ENCODE data around the gene LAMA1.
A peak's percentile ranks its signal among the peaks of the same experiment; 100 is the strongest.

The LAMA1 gene

DNA sequence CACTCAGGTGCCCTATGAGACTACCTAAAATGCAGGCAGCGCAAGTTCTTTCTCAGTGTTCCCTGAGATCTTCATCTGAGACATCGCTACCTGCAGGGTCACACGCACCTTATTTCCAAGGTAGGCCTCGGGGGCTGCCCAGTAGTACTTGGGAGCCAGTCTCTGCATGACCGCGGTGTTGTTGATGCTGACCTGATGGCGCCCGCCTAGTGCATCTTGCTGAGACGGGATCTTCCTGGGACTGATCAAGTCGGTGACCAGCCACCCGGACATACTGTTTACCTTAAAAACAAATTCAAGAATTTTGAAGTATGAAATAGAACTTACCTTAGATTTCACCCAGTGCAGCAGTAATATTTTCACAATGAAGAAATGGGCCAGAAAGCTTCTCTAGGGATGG is 80.1 kb downstream of the LAMA1 start:
- DNase-seq = no peak

DNA sequence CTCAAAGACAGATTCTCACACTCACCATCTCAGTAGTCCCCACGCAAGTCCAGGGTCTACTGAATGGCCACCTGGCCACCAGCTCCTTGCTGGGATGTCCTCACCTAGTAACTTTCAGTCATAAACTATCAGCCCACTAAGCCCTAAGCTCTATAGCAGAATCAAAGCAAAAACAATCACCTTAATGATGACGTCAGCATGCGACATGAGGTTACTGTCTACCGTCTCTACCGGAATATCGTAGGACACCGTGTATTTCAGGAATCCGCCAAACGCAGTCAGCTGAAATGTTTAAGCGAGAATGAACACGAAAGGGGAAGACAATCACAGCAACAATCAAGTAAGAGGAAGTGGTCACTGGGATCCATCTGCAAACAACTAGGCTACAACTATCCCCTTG is 81.8 kb downstream of the LAMA1 start:
- no peak for DNase-seq

DNA sequence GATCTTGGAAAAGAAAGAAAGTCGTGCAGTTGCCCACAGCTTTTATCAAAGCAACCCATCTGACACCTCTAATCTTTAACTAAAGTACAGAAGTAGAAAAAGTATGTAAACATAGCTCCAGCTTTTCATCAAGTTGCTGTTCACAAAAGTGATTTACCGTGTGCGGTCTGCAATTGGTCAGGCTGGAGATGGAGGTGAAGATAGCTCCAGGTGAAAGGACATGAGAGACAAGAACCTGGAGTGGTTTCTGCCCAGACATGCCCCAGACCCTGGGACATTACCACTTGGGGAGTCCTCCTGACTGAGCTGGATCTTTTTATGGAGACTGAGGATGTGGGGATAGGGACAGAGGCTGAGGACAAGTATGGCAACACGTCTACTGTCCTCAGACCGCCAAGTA is 82.7 kb downstream of the LAMA1 start:
- DNase-seq = no peak

DNA sequence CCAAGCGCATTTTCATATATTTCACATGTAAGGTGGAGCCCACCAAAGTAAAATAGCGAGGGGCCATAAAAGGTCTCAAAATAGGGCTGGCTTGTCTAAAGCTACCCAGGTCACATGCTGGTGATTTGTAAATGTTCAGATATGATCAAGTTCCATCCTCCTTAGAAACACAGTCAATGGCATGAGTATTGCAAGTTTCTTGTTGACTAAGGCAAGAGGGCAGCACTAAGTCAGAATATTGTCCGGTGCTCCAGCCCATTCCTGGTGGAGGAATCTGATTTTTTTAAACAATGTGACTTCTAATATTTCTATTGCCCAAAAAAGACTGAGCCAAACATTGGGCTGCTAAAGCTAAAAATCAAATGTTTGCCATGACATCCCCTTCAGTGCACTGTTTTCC is 85.1 kb downstream of the LAMA1 start:
- DNase-seq = no peak

DNA sequence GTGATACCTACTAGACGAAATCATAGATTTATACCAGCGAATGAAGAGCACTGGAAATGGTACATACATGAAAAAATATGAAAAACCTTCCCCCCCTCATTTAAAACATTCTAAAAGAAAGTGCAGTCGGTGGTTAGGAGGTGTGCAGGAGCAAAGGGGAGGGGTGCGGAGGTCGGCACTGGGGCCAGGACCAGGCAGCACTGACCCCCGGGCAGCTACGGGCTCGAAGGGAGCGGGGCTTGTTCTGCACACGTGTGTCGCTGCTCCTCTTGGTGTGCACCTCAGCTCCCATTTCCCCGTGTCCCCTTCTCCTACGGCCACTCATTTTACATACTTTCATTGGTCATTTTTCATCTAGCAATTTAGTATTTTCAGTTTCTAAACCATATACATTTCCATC is 89.0 kb downstream of the LAMA1 start:
- DNase-seq = no peak

DNA sequence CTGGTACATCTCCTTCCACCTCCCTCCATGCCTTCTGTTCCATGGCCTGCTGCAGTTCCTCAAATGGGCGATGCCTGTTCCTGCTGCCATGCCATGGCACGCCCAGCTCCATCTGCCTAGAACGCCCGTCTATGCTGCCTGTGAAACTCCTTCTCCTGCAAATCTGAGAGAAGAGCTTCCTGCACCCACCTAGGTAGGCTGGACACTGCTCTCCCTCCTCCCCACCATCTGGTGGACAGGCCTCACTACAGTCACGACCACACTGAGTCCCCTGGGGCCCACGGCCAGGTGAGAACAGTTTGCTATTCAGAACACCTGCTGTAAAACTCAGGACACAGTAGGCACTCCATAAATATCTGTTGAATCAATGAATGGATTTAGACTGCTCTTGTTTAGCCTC is 92.4 kb downstream of the LAMA1 start:
- DNase-seq = no peak

DNA sequence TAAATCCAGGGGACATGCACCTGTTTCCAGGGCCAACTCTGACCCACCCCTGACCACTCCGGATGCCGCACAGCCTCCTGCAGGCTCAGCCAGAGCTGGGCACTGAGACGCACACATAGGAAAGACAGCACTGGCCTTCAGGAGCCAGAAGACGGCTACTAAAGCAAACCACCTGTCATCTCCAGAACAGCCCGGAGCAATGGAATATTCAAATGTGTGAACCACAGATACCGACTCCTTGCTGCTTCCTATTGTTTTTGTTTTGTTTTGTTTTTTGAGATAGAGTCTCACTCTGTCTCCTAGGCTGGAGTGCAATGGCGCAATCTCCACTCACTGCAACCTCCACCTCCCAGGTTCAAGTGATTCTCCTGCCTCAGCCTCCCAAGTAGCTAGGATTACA is 94.0 kb downstream of the LAMA1 start:
- no peak for DNase-seq

DNA sequence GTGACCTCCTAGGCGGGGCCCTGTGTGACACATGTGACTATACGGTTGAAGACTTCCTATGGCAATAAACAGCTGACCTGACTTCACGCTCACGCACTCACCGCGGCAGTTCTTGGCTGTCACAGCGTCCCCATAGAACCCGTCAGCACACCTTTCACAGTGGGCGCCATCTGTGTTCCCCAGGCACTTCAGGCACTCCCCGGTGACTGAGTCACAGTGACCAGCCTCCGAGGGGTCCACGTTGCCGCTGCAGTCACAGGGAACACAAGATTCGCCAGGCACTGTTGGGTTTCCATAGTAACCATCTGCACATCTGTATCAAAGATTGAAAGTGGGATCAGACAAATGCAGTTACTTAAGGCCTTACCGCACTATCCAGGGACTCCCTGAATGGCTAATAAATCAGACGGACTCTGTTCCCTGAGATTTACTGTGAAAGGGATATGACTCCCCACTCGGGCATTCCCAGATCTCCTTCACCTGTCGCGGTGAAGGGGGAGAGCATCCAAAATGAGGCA is 94.5 kb downstream of the LAMA1 start:
- DNase-seq = no peak

DNA sequence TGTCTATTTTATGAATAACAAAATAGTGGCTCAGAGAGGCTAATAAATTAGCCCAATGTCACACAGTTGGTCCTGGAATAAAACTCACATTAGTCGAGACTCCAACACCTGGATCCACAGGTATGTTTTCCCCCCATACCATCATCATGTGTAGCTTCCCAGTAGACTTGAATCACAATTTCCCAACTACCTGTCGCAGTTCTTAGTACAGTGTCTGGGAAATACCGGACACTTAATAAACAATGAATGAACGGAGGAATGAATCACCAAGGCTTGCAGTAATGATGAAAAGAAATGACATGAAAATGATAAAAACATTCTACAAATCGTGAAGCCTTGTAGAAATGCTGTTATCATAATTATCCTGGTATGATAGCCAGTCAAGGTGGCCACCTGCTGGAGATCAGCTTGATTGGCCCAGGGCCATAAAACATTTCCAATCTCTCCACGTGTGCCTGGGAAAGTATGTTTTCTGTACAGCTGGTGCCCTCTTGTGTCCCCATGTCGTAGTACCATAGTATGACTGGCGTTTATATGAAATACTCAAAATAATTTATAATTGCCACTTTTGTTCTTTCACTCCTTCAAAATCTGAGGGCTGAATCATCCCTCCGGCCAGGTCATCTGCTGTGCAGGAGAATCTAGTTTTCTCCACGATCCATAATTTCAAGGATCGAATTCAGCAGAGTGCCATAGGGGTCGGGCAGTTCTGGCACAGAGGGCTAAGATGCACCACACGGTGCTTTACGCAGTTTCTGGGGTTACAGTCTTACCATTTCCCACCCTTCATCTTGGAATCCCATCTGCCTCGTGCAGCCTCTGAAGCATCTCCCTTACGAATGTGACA is 95.4 kb downstream of the LAMA1 start:
- DNase-seq = peak in 1 of 2 donors; percentile 4

DNA sequence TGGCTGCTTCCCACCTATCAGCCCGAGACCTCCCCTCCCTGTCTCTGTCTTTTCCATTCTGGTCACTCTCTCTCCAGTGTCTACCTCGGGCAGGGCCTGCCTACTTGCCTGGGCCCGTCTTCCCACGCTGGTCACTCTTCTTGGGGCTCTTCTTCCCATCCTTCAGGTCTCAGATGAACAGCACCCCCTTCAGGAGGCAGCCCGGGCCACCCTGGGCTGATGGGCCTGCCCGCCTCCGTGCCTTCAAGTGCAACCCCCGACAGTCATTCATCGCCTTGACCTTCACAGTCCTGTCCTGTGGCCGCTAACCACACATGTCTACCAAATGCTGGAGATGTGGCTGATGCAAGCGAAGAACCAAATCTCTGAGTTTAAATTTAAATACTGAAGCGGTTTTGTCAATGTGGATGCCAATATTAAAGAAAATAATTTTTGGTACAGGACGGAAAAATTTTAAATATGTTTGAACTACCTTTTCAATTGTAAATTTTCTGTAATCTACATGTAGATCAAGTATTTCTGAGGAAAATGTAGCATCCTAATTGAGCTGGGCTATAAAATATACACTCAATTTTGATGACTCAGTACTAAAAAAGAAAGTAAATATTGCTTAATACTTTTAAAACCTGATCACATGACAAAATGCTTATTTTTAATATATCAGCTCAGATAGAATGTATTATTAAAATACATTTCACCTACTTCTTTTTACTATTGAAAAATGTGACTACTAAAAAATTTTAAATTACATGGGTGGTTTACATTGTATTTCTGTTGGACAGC is 96.4 kb downstream of the LAMA1 start:
- DNase-seq = no peak

DNA sequence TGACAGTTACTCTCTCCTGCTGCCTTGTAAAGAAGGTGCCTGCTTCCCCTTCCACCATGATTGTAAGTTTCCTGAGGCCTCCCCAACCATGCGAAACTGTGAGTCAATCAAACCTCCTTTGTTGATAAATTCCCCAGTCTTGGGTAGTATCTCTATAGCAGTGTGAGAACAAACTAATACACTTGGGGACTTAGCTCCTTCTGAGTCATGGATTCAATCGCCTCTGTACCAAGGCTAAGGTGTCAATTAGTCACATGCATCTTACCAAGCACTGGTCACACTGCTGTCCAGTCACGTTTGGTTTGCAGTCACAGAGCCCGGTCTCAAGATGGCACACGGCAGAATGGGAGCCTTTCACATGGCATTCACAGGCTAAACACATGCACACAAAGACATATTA is 100.6 kb downstream of the LAMA1 start:
- DNase-seq = no peak

DNA sequence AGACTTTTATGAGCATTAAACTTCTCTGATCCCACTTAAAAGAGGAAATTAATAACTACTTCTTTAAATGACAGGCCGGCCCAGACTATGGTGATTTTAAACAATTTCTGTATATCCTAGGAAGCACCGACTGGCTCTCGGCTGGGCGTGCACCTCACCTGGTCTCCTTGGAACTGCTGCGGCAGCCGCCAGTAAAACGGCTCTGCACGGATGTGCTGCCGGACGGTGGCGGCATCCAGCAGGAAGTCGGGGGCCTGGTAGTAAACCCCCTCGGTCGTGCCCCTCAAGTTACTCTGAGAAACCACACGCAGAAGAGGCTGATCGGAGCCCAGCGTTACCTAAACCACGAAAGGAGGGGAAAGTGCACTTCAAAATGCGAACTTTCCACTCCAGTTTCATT is 106.5 kb downstream of the LAMA1 start:
- no peak for DNase-seq

DNA sequence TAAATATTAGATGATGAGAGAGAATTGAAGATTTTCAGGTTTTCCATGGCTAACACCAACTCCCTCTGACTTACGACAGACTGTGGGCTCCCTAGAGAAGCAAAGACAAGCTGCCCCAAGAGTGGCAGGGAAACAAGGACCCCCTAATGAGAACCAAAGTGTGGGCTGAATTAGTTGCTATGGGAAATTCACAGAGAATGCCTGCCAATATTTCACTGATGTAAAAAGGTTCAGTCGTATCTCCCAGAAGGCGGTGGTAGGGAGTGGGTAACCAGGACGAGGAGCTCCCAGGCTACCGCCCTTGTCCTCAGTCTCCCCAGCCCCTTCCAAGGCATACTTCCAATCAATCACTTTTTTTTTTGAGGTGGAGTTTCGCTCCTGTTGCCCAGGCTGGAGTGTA is 113.6 kb downstream of the LAMA1 start:
- DNase-seq = no peak

DNA sequence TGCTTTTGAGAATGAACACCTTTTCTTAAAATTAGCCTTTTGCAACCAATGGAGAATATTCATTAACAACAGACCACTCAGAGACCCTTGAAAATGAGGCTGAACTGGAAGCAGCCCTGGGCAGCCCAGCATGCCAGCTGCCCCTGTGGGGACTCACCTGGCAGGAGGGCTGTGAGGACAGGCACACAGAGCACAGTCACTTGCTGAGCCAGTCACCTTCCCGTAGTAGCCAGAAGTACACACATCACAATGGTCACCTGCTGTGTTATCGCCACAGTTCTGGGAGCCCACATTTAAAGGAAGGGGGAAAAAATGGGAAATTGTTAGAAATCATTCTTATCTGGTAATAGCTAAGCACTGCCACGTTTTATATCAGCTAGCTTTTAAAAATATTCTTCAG is 115.5 kb downstream of the LAMA1 start:
- no peak for DNase-seq

DNA sequence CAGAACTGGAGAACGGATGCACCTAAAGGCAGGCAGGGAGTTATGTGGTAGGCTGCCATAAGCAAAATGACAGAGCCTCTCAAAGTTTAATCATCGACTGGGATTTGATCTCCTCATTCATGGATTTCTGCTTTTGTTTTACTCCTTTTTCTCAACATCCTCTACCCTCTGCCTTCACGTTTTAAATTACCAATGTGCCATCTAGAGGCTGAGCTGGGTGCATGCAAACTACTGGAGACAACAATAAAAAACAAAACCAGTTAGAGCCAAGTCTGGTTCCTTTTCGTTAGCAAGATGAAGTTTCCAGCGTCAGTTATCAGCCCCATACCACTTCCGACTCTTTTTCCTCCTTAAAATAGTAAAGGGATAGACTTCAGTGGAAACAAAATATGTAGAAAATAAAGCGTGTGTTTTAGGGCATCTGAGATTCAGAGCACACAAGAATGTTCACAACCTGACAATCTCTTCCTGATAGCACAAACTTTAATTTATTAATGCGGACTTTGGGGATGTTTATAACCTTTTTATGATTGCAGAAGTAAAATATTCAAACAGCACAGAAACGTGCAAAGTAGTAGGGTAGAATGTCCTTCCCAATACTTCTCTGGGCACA is 117.0 kb downstream of the LAMA1 start:
- DNase-seq = no peak

DNA sequence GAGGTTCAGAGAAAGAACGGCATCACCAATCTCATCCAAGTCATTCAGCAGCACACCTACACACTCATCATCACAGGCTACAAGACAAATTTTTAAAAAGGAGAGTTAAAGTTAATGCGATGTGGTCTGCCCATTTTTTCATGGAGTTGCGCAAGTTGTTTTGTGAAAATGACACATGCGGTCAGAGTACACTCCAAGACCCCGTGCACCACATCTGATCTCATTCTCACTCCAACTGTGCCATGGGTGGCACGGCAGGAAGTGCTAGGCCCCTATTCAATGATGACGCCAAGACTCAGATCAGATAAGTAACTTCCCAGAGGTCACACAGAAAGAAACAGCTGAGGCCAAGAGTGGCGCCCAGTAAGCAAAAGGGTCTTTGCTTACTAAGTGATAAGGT is 119.8 kb downstream of the LAMA1 start:
- DNase-seq = no peak

DNA sequence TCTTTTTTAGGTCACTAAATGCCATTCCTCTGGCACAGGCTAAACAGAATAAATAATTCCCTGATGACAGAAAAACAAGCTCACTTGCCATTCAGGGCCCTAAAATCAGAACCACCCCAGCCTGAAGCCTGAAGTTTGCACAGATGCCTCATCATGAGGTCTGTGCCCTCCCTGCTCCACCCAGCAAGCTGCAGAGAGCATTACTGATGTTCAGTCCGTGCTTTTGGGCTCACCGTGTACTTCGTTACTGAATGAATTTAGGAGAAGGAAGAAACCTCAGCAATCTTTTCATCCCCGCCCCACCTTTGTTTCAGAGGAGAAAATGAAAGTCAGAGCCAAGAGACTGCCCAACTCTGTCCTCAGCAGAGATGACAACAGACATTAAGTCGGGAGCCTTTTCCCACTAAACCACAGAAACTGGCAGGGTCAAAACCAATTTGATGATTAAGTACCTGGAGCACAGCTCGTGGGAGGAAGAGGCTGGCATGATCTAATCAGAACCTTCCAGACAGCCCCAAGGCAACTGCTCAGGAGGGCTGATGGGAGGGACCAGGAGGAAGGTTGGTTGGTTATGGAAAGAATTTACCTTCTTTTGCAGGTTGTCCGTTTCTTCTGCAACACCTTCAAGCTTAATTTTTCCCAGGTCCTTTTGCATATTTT is 122.7 kb downstream of the LAMA1 start:
- no peak for DNase-seq

DNA sequence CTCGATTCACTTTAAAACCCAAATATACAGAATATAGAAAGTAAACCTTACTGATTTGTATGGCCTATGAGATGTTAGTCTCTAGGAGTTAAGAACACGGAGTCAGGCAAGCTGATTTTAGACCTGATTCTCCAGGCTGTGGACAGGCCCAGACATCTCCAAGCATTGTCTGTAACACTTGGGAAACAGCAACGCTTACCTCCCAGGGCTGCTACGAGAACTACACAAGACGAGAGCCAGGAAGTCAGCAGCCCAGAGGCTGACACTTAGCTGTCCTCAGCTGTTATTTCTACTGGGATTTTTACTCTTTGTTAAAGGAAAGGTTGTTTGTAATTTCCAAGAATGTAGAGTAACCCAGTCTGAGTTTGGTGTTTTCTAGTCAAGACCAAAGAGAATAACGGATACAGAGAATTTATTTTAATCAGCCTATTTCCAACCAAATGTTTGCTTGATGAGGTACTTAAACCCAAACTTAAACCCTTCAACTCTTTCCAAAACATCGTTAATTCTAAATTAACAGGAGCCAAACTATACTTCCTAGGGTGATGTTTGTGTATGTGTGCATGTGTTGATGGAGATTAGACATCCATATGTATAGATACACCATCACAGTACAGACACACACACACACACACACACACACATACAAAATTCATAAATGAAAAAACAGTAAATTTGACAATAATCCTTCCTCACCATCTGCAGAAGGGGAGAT is 123.4 kb downstream of the LAMA1 start:
- no peak for DNase-seq

DNA sequence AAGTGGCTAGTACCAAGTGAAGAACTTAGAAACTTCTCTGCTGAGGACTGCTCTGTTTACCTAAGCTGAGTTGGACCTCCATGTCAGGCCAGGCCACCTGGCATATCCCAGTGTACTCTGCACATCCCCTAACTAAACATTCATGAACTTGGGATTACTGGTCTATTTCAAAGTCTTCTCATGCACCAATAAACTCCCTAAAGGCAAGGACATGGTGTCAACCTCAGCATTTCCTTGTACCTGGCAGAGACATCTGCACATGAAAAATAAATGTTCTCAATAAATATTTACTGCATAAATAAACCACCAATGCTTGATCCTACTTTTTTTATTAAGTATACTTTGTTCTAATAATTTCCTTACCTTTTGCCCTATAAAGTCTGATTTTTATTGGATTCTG is 124.8 kb downstream of the LAMA1 start:
- DNase-seq = no peak

DNA sequence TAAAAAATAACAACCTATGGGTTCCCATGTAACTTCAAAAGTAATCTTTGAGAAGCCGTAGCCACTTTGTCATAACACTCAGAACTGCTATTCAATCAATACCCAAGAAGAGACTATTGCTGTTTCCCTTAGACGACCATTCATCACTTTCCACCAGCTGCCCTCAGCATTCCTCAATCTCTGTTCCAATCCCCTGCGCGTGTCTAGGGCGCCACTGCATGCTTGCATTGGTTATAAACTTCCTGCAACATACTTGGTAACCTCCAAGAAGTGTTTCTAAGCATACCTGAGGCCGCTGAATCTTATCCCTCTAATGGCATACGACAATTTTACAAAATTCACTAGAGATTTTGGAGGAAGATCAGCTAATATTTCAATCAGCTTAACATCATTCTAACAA is 134.2 kb downstream of the LAMA1 start:
- no peak for DNase-seq

DNA sequence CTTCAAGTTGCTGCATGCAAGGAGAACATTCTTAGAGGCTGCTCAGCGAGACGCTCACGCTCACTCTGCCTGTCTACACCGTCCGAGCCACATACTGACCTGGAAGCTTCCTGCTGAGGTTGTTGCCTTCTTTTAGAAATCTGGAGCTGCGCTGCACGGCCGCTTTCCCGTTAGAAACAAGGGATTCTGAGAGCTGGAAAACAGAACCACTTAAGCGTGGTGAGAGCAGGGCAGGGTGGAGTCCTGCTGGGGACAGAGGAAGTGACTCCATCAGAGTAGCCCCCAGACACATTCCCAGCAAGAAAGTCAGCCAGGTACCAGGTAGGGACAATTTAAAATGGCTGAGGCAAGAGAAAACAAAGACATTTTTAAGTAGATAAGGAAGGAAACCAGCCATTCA is 135.2 kb downstream of the LAMA1 start:
- no peak for DNase-seq

DNA sequence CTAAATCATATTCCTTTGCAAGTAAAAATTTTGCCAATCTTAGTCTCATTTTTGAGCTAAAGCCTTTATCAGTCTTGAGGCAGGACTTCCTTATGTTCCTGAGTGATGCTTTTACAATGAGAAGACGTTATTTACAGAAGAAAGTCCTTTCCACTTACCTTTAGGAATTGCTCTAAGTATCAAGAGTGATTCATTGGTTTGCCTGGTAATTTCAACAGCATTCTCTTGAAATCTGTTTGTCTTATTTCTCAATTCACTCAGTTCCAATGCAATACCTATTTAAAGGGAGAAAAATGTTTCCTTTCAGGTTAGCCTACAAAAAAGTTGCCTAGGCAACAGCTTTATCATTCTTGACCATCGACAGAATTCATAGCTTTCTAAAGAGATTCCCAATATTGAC is 137.2 kb downstream of the LAMA1 start:
- no peak for DNase-seq

DNA sequence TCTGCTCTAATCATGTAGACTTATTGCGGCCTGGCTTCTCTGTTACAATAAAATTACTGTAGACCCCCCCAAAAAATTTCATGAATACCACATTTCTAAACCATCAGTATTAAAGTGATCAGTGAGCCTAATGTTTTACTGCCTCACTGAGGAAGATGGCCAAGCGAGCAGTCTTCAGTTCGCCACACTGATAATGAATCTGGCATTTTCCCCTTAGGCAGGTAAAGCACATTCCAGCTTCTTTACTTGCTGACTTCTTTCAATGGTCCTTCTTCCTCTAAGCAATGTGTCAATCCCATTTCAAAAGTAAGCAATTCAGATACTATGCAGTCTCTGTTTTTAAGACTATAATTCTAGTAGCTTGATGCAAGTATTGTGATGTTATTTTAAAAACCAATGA is 137.6 kb downstream of the LAMA1 start:
- no peak for DNase-seq
